GM11168 (cell line): ENCODE results near the gene ULK1.
"Not testable (repeated sequence)": the region's sequence is repeated elsewhere in the genome, so short reads cannot be mapped to it uniquely, and the experiment has no call there.

Experiments
- in situ Hi-C: fragments of 300-500 bp; cut with MboI; formaldehyde crosslinking; loops from one replicate; pipeline ENCODE4 v1.12.0; 2022; ENCODE audit warnings: low sequenced_read_pairs; ENCODE audit not compliant: unreplicated experiment

Gene ULK1

DNA sequence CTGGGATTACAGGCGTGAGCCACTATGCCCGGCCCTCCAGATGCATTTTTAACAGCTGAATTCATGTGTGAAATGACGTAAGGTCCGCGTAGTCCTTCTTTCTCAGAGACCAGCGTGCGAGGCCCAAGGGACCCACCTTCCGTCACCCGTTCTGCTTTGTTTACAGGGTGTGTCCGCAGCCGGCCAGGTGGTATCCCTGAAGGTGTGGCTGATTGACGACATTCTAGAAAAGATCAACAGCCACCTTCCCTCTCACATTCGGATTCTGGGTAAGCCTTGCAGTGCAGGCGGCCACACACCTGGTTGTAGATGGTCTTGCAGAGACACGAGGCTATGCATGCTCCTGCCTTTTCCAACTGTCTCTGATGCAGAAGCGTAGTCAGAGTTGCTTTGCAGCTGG is 44.6 kb downstream of the ULK1 start:
- in situ Hi-C loops, result no loop called here

DNA sequence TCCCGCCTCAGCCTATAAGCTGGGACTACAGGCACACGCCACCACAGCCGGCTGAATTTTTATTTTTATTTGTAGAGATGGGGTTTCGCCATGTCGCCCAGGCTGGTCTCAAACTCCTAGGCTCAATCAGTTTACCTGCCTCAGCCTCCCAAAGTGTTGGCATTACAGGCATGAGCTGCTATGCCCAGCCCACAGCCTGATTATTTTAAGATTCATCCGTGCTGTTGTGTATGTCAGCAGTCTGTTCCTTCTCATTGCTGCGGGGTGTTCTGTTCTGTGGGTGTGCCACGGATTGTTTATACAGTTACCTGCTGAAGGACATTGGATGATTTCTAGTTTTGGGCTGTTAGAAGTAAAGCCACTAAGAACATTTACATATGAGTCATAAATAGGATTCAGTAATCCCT is 45.7 kb downstream of the ULK1 start:
- in situ Hi-C loops, result no loop called here

DNA sequence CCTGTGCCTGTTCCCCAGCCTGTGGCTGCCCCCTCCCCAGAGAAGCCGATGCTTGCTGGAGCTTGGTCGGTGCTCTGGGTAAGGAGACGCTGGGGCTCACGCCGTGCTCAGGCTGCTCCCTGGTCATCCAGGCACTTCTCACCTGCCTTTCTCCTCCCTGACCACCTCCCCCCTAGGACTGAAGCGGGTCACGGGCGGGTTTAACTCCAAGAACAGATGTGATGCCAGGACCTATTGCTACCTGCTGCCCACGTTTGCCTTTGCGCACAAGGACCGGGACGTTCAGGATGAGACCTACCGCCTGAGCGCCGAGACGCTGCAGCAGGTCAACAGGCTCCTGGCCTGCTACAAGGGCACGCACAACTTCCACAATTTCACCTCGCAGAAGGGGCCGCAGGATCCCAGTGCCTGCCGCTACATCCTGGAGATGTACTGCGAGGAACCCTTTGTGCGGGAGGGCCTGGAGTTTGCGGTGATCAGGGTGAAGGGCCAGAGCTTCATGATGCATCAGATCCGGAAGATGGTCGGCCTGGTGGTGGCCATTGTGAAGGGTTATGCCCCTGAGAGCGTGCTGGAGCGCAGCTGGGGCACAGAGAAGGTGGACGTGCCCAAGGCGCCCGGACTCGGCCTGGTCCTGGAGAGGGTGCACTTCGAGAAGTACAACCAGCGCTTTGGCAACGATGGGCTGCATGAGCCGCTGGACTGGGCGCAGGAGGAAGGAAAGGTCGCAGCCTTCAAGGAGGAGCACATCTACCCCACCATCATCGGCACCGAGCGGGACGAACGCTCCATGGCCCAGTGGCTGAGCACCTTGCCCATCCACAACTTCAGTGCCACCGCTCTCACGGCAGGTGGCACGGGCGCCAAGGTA is 46.9 kb downstream of the ULK1 start:
- in situ Hi-C loops, result no loop called here

DNA sequence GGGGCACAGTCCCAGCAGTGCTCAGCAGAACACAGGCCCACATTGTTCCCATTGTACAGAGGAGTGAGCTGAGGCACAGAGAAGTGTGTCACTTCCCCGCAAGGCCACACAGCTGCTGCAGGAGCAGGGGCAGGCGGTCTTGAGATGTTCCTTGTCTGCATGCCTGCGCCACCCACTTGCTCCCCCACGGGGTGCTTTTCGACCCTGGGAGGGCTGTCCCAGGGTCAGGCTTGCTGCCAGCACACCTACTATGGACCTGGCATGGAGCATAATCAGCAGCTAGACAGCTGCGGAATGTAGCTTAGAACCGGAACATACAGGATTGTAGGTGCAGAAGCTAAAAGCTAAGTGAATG is 47.5 kb downstream of the ULK1 start:
- in situ Hi-C loops, result no loop called here

DNA sequence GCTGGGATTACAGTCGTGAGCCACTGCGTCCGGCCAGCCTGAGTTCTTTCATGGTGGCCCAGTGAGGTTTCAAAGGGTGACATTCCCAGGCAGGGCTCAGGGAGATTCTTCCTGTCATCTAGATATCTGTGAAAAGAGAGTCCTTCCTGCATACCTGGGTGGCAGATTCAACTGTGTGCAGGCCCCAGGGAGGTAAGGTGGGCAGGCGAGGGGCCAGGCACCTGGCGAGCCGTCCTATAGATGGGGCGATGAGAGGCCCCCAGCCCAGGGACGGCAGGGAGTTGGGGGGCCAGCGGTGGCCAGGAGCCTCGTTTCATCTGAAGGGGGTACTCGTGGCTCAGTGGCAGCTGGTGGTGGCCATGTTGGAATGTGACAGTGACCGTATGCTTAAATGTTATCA is 48.2 kb downstream of the ULK1 start:
- in situ Hi-C loops, result no loop called here

DNA sequence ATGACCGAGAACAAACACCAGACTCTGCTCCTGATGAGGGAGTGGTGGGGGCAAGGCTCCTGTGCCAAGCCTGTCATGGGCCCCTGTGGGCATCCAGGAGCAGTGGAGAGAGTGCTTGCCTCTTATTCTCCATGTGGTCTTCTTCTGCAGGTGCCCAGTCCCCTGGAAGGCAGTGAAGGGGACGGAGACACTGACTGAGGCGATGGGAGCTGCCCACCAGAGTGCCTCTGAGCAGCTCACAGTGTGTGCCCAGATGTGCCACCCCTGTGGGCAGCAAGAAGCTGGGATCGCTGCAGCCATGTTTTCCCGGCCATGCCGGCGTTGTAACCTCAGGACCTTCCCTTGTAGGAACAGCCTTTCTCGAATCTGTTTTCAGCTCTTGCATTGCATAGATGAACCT is 49.0 kb downstream of the ULK1 start:
- in situ Hi-C loops, result no loop called here

DNA sequence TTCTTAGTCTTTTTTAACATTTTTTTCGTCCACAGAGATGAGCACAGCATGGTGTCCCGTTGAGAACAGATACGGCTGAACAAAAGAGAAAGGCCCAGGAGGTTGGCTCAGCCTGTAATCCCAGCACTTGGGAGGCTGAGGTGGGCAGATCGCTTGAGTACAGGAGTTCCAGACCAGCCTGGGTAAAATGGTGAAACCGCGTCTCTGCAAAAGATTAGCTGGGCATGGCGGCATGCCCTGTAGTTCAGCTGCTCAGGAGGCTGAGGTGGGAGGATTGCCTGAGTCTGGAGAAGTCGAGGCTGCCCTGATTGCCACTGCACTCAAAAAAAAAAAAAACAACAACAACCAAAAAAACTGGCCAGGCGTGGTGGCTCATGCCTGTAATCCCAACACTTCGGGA is 49.5 kb downstream of the ULK1 start:
- in situ Hi-C loops, result no loop called here

DNA sequence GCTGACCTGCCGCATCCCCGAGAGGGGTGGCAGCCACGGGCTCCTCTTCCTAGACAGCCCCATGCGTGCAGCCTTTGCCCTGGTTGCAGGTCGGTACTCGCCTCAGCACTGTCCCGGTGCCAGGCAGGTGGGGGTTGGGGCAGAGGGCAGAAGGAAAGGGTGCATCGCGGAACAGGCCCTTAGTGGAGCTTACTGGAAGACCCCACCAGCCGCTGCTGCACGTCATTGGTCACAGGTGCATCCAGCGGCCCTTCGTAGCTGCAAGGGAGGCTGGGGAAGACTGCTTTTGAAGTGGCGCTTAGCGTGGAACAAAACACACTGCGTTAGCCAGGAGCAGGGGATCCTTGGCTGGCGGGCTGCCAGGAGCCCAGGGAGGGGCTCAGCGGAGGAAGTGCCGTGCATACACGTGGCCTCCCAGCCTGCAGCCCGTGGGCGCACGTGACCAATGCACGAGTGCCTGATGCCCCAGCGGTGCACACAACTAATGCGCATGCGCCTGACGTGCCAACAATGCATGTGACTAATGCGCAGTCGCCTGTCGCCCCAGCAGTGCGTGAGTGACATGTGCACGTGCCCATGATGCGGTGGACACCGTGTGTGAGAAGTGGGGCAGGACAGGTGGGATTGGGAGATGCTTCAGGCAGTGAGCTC is 50.3 kb downstream of the ULK1 start:
- in situ Hi-C loops, result no loop called here

DNA sequence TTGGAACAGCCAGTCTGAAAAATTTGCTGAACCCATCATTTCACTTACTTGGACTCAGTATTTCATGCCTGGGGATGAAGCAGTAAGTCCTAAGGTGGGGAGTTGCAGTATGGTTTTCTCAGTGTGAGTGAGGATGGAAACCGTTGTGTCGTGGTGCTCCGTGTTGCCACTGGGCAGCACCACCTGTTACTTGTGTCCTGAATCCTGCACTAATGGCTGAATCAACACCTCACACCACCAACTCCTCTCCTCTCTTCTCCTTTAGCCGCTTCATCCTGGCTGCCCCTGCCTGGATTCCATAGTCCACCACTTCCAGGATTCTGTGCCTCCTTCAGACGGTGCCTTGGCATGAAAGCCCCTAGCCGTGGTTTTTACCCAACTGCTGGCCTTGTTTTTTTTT is 52.3 kb downstream of the ULK1 start:
- in situ Hi-C loops, result no loop called here

DNA sequence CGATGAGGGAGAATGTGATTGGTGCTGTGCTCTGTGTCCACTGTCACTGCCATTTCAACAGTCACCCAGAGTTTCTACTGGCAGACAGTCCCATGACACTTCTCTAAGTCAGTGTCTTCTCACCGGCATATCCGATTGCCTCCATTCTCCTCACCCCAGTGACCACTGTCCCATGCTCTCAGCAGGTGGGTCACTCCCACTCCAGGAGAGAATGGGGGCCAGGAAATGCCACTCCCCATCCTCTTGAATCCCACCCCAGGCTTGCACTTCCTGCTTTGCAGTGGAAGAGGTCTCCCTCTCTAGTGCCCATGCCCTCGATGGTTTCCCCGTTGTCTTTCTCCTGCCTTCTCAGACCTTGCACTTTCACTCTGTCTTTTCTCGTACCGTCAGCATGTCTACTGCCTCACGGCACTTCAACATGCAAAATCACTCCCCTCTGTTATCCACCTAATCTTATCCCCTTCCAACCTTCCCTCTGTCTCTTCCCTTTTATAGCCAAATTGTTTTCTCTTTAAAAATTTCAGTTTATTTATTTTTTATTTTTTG is 53.1 kb downstream of the ULK1 start:
- in situ Hi-C loops, result no loop called here

DNA sequence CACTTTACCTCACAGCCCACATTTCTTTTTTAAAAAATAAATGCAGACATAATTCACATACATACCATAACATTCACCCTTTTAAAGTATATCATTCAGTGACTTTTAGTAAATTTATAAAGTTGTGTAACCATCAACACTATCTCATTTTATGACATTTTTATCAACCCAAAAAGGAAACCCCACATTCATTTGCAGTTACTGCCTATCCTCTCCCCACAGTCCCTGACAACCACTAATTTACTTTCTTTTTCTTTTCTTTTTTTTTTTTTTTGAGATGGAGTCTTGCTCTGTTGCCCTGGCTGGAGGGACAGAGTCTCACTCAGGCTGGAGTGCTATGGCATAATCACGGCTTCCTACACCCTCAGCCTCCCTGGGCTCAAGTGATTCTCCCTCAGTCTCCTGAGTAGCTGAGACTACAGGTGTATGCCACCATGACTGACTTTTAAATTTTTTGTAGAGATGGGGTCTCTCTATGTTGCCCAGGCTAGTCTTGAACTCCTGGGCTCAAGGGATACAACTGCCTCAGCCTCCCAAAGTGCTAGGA is 53.8 kb downstream of the ULK1 start:
- in situ Hi-C loops, result no loop called here

DNA sequence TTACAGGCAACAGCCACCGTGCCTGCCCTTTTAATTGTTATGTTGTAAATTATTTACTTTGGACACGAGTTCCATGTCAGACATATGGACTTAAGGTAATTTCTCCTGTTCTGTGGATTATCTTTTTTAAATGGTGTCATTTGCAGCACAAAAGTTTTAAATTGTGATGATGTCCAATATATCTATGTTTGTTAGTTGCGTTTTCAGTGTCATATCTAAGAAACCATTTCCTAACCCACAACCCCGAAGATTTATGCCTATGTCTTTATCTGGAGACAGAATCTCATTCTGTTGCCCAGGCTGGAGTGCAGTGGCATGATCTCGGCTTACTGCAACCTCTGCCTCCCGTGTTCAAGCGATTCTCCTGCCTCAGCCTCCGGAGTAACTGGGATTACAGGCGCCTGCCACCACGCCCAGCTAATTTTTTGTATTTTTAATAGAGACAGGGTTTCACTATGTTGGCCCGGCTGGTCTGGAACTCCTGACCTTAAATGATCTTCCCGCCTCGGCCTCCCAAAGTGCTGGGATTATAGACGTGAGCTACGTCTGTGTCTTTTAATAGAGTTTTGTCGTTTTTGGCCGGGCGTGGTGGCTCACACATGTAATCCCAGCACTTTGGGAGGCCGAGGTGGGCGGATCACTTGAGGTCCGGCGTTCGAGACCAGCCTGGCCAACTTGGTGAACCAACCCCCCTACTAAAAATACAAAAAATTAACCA is 54.5 kb downstream of the ULK1 start:
- in situ Hi-C loops, result not testable (repeated sequence)

DNA sequence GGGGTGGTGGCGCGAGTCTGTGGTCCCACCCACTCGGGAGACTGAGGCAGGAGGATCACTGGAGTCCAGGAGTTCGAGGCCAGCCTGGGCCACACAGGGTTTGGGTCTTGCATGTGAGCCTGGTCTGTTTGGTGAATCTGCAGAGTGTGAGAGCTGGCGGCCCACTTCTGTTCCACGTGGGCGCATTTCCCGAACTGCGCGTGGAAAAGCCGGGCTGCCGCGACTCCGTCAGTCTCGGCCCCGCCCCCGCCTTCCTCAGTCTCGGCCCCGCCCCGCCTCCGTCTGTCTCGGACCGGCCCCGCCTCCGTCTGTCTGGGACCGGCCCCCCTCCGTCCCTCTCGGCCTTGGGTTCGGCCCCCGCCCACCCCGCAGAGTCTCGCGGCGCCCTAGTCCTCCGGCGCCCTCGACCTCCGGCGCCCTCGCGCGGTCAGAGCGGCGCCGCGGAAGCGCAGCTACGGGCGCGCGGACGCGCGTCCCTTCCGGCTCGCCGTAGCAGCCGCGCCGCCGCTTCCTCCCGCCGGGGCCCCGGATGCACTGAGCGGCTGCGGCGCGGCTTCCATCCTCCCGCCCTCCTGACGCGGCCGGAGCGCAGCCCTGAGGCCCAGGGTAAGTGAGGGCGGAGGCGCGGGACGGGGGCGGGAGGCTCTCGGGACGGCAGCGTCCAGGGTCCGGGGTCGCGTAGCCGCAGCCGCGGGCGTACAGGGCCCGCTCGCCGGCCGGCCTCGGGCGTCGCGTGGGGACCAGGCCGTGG is 55.2 kb downstream of the ULK1 start, which contains the start of gene EP400:
Gene EP400, plus strand, starts transcription at position 512 of the 751 bp plus-strand sequence. CDS start 10,678 bp downstream, outside the sequence.
- in situ Hi-C loops, result no loop called here

DNA sequence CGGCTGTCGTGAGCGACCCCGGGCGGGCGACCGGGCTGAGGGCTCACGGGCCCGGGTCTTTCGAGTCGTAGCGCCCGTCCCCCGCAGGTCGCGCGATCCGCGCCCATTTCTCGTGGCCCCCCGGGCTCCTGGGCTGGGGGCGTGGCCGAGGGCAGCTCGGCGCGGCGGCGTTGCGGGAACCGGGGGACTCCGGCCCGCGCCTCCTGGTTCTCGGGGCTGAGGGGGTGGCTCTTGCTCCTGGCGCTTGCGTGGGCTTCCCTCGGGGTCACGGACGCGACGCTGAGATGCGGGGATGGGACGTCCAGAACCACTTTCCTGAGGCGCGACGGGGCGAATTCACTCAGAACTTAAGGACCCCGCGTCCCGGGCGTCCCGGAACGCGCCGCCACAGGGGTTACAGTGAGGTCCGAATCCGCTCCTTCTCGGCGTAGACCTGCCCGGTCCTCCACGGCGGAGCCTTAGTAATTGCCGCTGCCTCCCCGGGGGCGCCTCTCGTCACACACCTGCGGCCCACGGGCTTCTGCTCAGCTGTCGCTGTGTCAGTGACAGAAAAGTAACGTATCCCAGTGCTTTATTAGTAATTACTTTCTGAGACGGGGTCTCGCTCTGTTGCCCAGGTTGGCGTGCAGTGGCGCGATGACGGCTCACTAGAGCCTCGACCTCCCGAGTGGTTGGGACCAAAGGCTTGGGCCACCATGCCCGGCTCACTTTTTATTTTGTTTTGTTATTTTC is 55.9 kb downstream of the ULK1 start:
- in situ Hi-C loops, result no loop called here

DNA sequence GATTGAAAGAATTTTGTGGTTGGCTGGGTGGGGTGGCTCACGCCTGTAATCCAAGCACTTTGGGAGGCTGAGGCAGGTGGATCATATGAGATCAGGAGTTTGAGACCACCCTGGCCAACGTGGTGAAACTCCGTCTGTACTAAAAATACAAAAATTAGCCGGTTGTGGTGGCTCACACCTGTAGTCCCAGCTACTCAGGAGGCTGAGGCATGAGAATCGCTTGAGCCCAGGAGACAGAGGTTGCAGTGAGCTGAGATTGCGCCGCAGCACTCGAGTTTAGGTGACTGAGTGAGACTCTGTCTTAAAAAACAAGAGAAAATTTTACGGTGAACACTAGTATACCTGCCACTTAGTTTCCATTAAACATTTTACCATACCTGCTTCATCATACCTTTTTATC is 59.4 kb downstream of the ULK1 start:
- in situ Hi-C loops, result not testable (repeated sequence)

DNA sequence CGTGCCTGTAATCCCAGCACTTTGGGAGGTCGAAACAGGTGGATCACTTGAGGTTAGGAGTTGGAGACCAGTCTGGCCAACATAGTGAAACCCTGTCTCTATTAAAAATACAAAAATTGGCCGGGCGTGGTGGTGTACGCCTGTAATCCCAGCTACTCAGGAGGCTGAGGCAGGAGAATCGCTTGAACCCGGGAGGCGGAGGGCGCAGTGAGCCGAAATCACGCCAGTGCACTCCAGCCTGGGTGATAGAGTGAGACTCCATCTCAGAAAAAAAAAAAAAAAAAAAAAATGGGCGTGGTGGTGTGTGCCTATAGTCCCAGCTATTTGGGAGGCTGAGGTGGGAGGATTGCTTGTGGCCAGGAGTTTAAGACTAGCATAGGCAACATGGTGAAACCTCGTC is 60.0 kb downstream of the ULK1 start:
- in situ Hi-C loops, result not testable (repeated sequence)

DNA sequence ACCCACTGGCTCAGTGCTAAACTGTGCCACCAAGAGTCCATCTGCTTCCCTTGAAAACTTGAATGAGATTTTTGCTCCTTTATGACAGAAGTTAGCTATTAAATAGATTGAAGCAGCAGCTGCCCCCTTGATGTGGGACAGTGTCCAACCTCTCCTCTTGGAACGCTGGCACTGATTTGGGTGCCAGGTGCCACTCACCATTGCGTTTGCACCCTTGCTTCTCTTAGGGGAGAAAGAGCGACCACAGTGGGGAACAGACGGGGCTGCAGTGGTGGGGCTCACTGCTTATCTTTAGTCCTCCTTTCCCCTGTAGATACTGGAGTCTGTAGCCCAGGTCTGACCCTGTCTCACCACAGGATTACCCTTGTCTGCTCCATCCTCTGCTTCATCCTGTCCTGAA is 64.7 kb downstream of the ULK1 start:
- in situ Hi-C loops, result no loop called here

DNA sequence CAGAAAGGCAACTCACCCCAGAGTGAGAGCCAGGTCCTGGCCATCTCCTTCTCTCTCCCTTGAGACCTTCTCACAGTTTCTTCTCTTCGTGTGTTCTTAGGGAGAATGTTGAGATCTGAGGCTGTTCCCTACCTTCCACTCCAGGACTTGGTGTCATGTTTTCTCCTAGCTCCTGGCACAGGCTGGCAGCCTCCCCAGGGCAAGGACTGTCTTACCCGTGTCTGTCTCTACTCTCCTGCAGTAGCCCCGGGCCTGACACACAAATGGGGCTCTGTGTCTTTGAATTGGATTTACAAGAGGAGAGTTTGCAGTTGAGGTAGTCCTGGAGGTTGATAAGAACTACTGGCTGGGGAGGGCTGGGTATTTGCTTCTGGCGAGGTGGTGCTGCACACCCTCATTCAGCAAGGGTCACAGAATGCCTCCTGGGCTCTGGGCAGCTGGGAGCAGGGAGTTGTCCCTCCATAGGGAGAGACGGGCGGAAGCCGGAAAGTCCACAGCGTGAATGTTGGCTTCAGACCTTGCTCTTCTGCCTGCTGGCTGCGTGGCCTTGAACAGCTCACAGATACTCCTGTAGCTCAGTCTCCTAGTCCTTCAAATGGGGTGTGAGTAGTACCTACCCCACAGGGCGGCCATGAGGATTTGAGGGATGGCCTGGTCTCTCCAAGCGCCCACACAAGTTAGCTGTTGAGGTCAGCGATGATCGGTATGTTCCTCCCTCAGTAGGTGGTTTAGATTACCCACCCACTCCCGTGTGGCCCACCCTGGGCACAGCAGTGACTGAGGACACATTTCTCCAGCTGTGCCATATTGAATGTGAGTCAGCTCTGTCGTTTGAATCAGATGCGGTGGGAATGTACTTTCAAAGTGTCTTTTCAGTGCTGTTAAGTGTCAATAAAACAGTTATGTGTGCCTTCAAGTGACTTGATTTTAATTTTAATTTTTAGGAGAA is 65.5 kb downstream of the ULK1 start:
- in situ Hi-C loops, result no loop called here
